Right cardiac atrium (tissue), 5 donors: ENCODE data around the gene PLEKHM1. TPM values are rescaled to one million over a fixed set of nuclear protein-coding genes. Genes with fewer than 3 reads are reported as not detected.

Experiments used
- ATAC-seq, 2 donors: fragments of 200-7000 bp; cut with Tn5 transposase; one replicate each; pipeline versions ENCODE4 v1.8.0 to v1.9.1; 2020; ENCODE audit warnings: moderate library complexity in 2 of 2, mild to moderate bottlenecking in 1 of 2
- DNase-seq, 3 donors: peaks; one replicate each; pipeline ENCODE4 v3.0.0-alpha.2; 2020
- H3K27ac ChIP-seq: one replicate; pipeline ENCODE4 v1.5.1; 2013; ENCODE audit warnings: mild to moderate bottlenecking, low read length, control low read depth, moderate library complexity
- H3K27me3 ChIP-seq: one replicate; pipeline ENCODE4 v1.6.1; 2013; ENCODE audit not compliant: control insufficient read depth, insufficient read depth
- H3K4me1 ChIP-seq: one replicate; pipeline ENCODE4 v1.6.1; 2013; ENCODE audit warnings: low read length; ENCODE audit not compliant: control insufficient read depth, insufficient read depth
- H3K4me3 ChIP-seq: one replicate; pipeline ENCODE4 v1.5.1; 2013; ENCODE audit warnings: low read length, control low read depth
- H3K9me3 ChIP-seq: one replicate; pipeline ENCODE4 v1.6.1; 2013; ENCODE audit warnings: low read length; ENCODE audit not compliant: control insufficient read depth
- WGBS: extraction: QIAGEN DNeasy Blood & Tissue Kit; methylation state at CpG from one replicate; pipeline ENCODE4 v1.1.7; 2013; 5-methylcytosine and 5-hydroxymethylcytosine counted together
- intact Hi-C, 4 donors: fragments of 100-400 bp; cut with DNase I; formaldehyde crosslinking; loops; one replicate each; pipeline versions ENCODE4 v1.11.0 to v1.14.0; 2022 to 2023
- polyA plus RNA-seq: library from polyadenylated mRNA; stranded (reverse); fragments of 200-250 nt; gene quantifications from one replicate; pipeline ENCODE4 v1.2.3, GENCODE V29; 2013
- total RNA-seq, 4 donors: library from RNA; stranded (reverse); fragmentation: NEBNext Ultra II Directional; extraction: Animal tissue kit (Norgen Biotek cat#: 25700); gene quantifications; one replicate each; pipeline ENCODE4 v1.2.1, GENCODE V29; 2021
- donor health status: healthy with polysubstance abuse.
- donor health status: DM: no; HTN: yes; CAD: no.
- donor health status: DM: no; HTN: no; CAD: no.
- donor health status: DM: no; HTN: yes; CAD: no; lungs with severe emphysema.
- donor health status: DM: yes; HTN: yes; CAD: no.

The PLEKHM1 gene
- total and polyA plus RNA-seq, 5 donors: 11.9 to 31.0 (median 28.5) TPM

- ATAC-seq: no peak
- no peak for DNase-seq
- 77% methylated on average over 10 of the region's 10 CpGs for WGBS
These were observed 50.3 kb downstream of the PLEKHM1 start for GRCh38 chr17:45440161-45440778.

GRCh38 chr17:45438931-45439610, 51.5 kb downstream of the PLEKHM1 start:
- Histone ChIP-seq H3K4me1 (no peaks in the 10 kb centered on the region), H3K4me3 (no peak overlapping the region), H3K27ac (no peak overlapping the region), H3K27me3 (no peaks in the 10 kb centered on the region), H3K9me3 (no peaks in the 10 kb centered on the region)
- intact Hi-C loops: no loop called here
- DNase-seq (no peak), ATAC-seq (peak in 1 of 2 donors; percentile 5)
- 88% methylated on average over 11 of the region's 11 CpGs for WGBS

More at GRCh38 chr17:45440161-45440778, 50.3 kb downstream of the PLEKHM1 start:
- Histone ChIP-seq H3K9me3 (no peaks in the 10 kb centered on the region), H3K4me3 (no peak overlapping the region), H3K27ac (no peak overlapping the region), H3K4me1 (no peaks in the 10 kb centered on the region), H3K27me3 (no peaks in the 10 kb centered on the region)
- intact Hi-C loops: no loop called here

GRCh38 chr17:45437465-45438283, 52.8 kb downstream of the PLEKHM1 start:
- Histone ChIP-seq H3K9me3 (no peaks in the 10 kb centered on the region), H3K4me1 (peaks cover 2% of the 10 kb centered on the region), H3K4me3 (no peak overlapping the region), H3K27me3 (no peaks in the 10 kb centered on the region), H3K27ac (no peak overlapping the region)
- intact Hi-C loops: no loop called here
- WGBS: 86% methylated on average over 30 of the region's 30 CpGs
- DNase-seq: no peak
- ATAC-seq: no peak

- H3K9me3 ChIP-seq: no peaks in the 10 kb centered on the region
- WGBS: 89% methylated on average over 23 of the region's 23 CpGs
- DNase-seq (no peak), ATAC-seq (no peak)
- H3K27me3 ChIP-seq: no peaks in the 10 kb centered on the region
- H3K27ac ChIP-seq: no peak overlapping the region
- H3K4me3 ChIP-seq: no peak overlapping the region
- peaks cover 2% of the 10 kb centered on the region for H3K4me1 ChIP-seq
- intact Hi-C loops: no loop called here
These were observed 53.7 kb downstream of the PLEKHM1 start for GRCh38 chr17:45436625-45437464.

- no peaks in the 10 kb centered on the region for H3K9me3 ChIP-seq
- no peak overlapping the region for H3K4me3 ChIP-seq
- 96% methylated on average over 10 of the region's 10 CpGs for WGBS
- intact Hi-C loops: no loop called here
- no peak for DNase-seq
- peaks cover 2% of the 10 kb centered on the region for H3K4me1 ChIP-seq
- no peak for ATAC-seq
- no peak overlapping the region for H3K27ac ChIP-seq
- no peaks in the 10 kb centered on the region for H3K27me3 ChIP-seq
These were observed 54.4 kb downstream of the PLEKHM1 start for GRCh38 chr17:45436161-45436560.

GRCh38 chr17:45435481-45435880, 55.0 kb downstream of the PLEKHM1 start:
- intact Hi-C loops: no loop called here
- no peak overlapping the region for H3K4me3 ChIP-seq
- H3K27ac ChIP-seq: no peak overlapping the region
- ATAC-seq: no peak
- H3K9me3 ChIP-seq: no peaks in the 10 kb centered on the region
- H3K27me3 ChIP-seq: no peaks in the 10 kb centered on the region
- H3K4me1 ChIP-seq: peaks cover 2% of the 10 kb centered on the region
- DNase-seq: no peak
- 75% methylated on average over 5 of the region's 5 CpGs for WGBS

- intact Hi-C loops: no loop called here
- ATAC-seq (peak in 1 of 2 donors; percentile 1), DNase-seq (no peak)
- H3K4me1 ChIP-seq: peaks cover 2% of the 10 kb centered on the region
- no peaks in the 10 kb centered on the region for H3K27me3 ChIP-seq
- WGBS: 69% methylated on average over 4 of the region's 4 CpGs
- no peak overlapping the region for H3K4me3 ChIP-seq
- H3K27ac ChIP-seq: peak overlapping the region; percentile 2
- no peaks in the 10 kb centered on the region for H3K9me3 ChIP-seq
These were observed 57.4 kb downstream of the PLEKHM1 start for GRCh38 chr17:45433159-45433535.

- H3K4me3 ChIP-seq: peak within 1 kb of the TSS; percentile 50
- WGBS: 3% methylated on average over 62 of the region's 66 CpGs
- no peaks in the 10 kb centered on the region for H3K9me3 ChIP-seq
- ATAC-seq (peak; percentile 48 to 72), DNase-seq (peak; percentile 74 to 89 (median 89))
- intact Hi-C loops: no loop called here
- no peaks in the 10 kb centered on the region for H3K27me3 ChIP-seq
- peak within 1 kb of the TSS; percentile 68 for H3K27ac ChIP-seq
- H3K4me1 ChIP-seq: peaks cover 2% of the 10 kb centered on the region
These were observed 57.9 kb downstream of the PLEKHM1 start, which contains the start of gene ARHGAP27 for GRCh38 chr17:45432405-45433158. ARHGAP27 (minus strand) TSS chr17:45432870; CDS start chr17:45430279, 2,591 bp downstream.

- ATAC-seq: peak; percentile 50 to 61
- no peaks in the 10 kb centered on the region for H3K9me3 ChIP-seq
- intact Hi-C loops: no loop called here
- H3K4me3 ChIP-seq: peak overlapping the region; percentile 50
- under 1% methylated on average over 64 of the region's 64 CpGs for WGBS
- DNase-seq: peak; percentile 75 to 89 (median 88)
- peaks cover 2% of the 10 kb centered on the region for H3K4me1 ChIP-seq
- no peaks in the 10 kb centered on the region for H3K27me3 ChIP-seq
- peak overlapping the region; percentile 68 for H3K27ac ChIP-seq
These were observed 58.8 kb downstream of the PLEKHM1 start for GRCh38 chr17:45431531-45432404.
